Hypothalamus (tissue), 51 donors: ENCODE measurements around the gene TMEM223.
"Not testable (repeated sequence)": the region's sequence is repeated elsewhere in the genome, so short reads cannot be mapped to it uniquely, and the experiment has no call there.

Experiments used
- DNase-seq, 51 donors: peaks; one replicate each; lab custom pipeline; 2025; lab: John Stamatoyannopoulos, UW

TMEM223 gene, protein sequence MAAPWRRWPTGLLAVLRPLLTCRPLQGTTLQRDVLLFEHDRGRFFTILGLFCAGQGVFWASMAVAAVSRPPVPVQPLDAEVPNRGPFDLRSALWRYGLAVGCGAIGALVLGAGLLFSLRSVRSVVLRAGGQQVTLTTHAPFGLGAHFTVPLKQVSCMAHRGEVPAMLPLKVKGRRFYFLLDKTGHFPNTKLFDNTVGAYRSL

DNA sequence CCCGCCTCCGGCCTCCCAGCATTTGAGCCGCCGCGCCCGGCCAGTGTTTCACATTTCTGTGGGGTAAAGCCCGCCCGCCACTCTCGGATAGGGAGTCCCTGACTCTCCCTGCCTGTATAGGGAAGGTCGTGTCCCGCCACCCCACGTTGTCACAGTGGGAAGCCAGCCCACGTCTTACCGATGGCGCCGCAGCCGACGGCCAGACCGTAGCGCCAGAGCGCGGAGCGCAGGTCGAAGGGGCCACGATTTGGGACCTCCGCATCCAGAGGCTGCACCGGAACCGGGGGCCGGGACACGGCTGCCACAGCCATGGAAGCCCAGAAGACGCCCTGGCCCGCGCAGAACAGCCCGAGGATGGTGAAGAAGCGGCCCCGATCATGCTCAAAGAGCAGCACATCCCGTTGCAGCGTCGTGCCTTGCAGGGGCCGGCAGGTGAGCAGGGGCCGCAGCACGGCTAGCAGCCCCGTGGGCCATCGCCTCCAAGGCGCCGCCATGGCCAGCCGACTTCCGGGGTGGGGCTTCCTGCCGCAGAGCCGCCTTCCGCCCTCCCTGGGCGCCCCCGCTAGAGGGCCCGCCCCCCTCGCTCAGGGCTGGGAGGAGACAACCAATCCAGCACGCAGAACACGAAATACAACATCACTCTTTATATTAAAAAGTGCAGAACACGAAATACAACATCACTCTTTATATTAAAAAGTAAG lies at the start of gene TMEM223:
Gene TMEM223, minus strand, starts transcription at position 506 of the 701 bp plus-strand sequence. Its CDS starts 12 bp downstream, at position 494.
- peak; percentile 12 to 92 (median 77) for DNase-seq

DNA sequence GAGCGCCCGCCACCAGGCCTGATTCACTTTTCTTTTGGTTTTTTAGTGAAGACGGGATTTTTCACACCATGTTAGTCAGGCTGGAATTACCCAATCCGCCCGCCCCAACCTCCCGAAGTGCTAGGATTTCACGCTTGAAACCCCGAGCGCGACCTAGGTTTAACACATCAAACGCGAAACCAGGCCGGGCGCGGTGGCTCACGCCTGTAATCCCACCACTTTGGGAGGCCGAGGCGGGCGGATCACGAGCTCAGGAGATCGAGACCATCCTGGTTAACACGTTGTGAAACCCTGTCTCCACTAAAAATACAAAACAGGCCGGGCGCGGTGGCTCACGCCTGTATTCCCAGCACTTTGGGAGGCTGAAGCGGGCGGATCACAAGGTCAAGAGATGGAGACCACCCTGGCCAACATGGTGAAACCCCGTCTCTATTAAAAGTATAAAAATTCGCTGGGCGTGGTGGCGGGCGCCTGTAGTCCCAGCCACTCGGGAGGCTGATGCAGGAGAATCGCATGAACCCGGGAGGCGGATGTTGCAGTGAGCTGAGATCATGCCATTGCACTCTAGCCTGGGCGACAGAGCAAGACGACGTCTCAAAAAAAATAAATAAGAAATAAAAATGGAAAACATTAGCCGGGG lies 49.0 kb upstream of the TMEM223 start:
- DNase-seq: peak in 38 of 51 donors; percentile 4 to 73 (median 34)

DNA sequence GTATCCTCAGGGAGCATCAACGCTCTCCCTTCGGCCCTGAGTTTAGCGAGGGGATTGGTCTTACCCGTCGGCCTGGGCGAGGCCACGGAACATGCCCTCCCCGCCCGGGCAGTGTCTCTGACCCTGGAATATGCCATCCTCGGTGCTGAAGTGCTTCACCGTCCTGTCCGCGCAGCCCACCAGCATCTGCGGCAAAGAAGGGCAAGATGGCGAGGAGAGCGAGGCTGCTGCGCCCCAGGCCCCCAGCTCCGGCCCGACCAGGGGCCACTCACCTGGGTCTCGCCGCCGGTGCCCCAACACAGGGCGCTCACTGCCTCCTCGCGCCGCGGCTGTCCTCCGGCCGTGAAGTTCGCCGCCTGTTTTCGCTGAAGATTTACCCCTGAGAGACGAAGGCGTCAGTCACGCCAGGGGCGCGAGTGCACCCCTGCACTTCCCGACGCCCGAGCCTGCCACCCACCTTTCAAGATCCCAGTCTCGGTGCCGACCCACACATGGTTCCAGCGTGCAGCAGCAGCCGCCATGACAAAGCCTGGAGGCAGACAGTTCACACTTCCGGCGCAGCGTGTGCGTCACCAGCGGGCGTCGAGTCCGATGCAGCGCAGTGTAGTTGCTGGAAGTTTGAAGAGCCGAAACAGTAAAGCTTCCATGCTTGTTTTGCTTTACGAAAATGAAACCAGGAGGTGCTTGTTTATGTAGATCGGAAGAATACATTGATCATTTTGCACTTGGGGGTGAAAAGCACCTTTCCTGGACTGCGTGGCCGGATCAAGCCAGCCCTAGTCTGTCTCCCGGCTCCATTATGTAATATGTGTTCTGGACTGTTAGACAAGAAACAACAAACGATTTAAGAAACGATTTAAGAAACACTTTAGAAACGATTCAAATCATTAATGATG lies 47.5 kb upstream of the TMEM223 start, which contains the start of gene WDR74:
Gene WDR74, minus strand, starts transcription at position 541 of the 896 bp plus-strand sequence. Its CDS starts 20 bp downstream, at position 521.
- peak; percentile 55 to 99 (median 88) for DNase-seq

DNA sequence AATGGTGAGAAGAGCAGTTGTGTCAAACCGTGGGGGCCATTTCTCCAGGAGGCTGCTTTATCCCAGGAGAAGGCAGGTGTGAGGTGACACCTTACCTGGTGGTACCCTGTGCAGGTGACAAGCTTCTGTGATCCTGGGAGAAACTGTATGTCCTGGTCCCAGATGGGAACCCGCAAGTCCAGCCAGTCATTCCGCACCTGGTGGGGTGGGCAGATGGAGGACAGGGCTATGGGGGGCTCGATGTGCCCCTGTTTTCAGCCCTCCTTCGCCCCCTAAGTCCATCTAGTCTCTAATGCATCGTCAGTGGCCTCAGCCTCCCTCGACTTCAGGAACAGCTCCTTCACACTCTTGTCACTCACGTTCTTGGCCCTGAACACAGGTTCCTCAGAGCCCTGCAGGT lies 43.5 kb upstream of the TMEM223 start:
- no peak for DNase-seq

DNA sequence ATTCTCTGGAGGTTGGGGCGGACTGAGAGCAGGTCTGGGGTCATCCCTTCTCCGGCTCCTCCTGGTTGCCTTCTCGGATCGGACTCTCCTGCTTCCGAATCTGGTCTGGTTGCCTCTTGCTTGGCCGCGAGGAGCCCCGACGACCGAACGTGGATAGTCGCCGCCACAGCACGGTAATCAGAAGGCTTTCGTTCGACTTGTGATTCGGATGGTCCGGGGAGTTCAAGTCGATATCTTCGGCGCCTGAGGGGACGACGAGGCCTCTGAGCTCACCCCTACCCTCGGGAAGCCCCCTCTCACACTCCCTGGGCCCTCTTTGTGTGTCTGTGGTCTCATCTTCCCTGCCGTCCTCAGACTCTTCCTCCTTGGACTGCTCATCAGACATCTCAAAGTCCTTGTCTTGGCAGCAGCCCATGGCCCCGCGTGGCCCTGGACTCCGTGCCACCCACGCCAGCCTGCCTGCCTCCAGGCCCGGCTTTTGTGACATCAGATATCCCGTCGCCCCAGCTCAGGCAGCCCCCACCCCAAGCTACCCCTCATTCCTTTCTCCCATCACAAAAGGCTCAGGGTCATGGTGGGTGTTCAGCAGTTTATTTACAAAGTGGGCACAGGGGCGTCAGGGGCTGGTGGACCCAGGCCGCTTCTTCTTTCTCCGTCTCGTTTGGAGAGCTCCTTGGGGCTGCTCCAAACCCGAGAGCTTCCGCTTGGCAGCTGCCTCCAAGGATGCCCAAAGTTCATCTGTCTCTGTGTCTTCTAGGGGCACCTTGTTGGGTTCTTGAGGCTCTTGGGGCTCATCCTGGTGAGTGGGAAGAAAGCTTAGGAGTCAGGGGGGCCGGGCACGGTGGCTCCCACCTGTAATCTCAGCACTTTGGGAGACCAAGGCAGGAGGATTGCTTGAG lies 40.8 kb upstream of the TMEM223 start, which contains the start of gene TEX54:
Gene TEX54, minus strand, starts transcription at position 506 of the 899 bp plus-strand sequence.
- DNase-seq: peak in 11 of 51 donors; percentile 21 to 73 (median 37)

DNA sequence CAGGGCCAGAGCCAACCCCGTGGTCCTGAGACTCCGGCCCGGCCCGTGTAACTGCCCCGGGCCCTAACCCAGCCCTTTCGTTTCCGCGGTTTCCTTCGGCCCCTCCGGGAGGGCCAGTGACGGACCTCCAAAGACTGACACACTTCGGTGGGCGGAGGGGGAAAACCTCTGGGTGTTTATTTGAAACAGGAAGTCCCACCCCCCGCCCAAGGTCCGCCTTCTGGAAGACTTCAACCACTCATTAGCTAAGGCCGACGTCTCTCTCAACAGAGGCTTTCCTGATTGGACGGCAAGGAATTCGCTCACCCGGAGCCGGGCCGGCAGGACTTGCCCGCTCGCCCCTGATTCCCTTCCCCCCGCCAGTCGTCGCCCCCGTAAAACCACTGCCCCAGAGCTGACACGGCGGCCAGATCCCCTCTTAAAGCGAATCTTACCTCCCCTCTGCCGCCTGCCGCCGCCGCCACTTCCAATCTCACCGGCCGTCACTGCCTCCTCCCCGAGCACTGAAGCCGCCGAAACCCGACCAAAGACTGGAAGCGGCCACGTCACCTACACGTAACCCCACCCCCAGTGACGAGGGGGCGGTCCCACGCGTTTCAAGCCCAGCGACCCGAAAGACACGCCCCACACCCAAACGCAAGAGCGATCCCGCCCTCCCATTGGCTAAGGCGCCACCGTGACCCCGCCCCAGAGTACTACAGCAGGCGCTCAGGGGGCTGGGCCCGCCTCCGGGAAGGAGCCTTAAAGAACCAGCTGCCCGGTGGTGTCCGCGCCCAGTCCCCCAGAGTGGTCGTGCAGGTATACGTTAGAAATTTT lies 39.9 kb upstream of the TMEM223 start, which contains the start of gene STX5:
Gene STX5, minus strand, starts transcription at position 532 of the 816 bp plus-strand sequence. CDS start 808 bp downstream, outside the sequence.
- DNase-seq: peak; percentile 90 to 100 (median 99)

DNA sequence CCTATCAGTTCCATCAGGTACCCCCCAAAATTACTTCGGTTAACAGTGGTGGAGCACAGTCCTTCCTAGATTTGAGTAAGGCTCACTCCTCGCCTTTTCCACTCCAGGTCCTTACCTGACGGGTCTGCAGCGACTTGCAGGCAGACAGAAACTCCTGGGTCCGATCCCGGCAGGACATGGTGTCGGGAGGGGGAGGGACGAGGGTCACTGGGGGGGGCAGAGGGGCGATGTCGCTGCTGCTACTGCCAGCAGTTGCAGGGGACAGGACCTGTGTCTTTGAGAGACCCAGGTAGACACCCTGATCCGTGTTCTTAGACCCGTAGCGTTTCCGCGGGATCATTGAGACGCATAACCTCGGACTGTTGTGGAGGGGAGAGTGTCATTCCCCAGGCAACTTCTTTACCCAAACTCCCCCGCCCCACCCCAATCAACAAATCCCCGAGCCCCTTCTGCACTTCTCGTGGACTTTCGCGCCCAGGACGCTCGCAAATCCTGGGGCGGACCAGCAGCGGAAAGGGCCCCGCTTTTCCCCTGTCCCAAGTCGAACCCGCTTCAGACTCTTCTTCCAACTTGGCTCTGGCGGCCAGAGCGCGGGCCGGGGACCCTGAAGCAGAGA lies 39.2 kb upstream of the TMEM223 start:
- DNase-seq: peak in 5 of 51 donors; percentile 7 to 68 (median 36)

DNA sequence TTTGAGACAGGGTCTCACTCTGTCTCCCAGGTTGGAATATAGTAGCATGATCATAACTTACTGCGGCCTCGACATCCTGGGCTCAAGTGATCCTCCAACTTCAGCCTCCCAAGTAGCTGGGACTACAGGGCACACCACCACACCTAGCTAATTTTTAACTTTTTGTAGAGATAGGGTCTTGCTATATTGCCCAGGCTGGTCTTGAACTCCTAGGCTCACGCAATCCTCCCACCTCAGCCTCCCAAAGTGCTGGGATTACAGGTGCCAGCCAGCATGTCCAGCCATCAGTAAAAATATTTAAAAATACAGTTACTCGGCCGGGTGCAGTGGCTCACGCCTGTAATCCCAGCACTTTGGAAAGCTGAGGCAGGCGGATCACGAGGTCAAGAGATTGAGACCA lies 36.3 kb upstream of the TMEM223 start:
- DNase-seq: not testable (repeated sequence)

DNA sequence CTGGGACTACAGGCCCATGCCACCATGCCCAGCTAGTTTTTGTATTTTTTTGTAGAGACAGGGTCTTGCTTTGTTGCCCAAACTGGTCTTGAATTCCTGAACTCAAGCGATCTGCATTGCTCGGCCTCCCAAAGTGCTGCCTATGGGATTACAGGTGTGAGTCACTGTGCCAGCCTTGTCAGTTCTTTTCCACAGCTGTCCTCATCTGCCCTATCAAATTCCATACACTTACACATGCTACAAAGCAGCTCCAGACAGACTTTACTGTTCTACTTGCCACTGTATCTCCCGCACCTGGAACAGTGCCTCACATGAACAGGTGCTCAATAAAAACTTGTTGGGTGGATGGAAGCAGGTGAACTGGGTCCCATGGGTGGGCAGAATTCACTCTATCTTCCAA lies 31.9 kb upstream of the TMEM223 start:
- no peak for DNase-seq

DNA sequence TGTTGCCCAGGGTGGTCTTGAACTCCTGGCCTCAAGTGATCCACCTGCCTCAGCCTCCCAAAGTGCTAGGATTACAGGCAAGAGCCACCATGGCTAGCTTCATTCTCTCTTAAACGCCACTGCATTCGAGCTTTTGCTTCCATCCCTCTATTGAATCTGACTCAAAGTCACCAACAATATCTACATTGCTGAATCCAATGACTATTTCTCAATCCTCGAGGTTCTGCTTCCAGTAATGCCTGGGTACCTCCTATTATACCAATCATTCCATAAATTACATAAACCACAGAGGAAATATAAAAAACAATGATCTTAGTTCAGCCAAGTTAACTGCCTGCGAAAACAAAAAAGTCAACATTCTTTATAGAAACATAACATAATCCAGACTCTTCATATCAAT lies 25.3 kb upstream of the TMEM223 start:
- DNase-seq: no peak

DNA sequence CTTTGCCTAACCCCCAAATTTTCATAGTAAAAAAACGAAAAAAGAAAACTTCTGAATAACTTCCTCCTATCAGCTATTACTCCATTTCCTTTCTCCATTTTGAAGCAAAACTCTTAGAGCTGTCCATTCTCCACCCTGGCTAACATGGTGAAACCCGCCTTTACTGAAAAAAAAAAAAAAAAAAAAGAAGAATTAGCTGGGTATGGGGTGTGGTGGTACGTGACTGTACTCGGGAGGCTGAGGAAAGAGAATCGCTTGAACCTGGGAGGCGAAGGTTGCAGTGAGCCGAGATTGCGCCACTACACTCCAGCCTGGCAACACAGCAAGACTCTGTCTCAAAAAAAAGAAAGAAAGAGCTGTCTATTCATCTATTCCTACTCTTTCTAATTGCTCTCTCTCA lies 24.8 kb upstream of the TMEM223 start:
- DNase-seq: no peak

DNA sequence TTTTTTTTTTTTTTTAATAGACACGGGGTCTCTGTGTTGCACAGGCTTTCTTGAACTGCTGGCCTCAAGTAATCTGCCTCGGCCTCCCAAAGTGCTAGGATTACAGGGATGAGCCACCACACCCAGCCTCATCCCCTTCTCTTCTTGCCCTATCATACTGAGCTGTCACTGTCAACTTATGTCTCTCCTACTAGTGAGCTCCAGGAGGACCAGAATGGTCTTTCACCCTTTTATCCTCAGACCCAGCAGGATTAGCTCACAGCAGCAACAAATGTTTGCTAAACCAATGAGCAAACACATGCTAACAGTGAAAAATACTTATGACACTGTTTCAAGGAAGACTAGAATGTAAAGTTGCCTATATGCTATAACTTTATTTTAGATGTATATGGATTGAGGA lies 19.9 kb upstream of the TMEM223 start:
- no peak for DNase-seq

DNA sequence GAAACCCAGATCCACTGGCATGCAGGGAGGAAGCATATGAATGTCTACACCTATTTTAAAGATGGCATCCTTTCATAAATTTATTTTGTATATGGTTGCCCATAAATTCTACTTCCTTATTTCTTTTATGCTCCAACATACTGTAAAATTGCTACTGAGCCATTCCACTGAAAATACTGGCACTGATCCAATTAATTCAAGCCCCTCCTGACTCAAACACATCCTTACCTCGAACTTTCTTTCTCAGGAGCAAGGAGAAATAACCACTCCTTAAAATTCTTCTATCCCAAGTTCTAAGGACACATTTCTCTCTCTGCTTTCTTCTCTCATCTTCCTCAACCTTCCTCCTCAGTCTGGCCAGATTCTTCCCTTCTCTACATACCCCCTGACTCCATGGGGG lies 18.9 kb upstream of the TMEM223 start:
- DNase-seq: no peak

DNA sequence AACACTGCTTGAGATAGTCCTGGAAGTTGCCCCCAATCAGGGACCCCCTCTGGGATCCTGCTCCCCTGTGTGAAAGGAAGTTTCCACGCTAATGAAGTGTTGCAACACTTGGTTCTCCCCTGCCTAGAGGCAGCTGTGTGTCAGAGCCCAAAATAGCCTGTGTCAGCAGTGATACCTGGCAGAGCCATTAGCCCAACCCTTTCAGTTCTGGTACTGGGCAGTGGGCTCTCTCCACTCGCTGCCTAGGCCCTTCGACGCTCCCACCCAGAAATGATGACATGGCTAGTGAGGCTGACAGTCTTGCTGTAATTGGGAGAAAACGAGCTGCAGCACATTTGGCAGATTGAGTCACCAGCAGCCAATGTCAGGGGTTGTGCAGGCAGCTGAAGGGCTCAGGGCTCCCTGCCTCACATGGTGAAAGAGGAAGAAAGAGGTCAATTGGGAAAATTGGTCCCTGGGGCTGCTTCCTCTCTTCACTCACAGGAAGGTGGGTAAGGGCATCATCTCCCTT lies 14.9 kb upstream of the TMEM223 start:
- DNase-seq: peak in 6 of 51 donors; percentile 5 to 33 (median 8)

DNA sequence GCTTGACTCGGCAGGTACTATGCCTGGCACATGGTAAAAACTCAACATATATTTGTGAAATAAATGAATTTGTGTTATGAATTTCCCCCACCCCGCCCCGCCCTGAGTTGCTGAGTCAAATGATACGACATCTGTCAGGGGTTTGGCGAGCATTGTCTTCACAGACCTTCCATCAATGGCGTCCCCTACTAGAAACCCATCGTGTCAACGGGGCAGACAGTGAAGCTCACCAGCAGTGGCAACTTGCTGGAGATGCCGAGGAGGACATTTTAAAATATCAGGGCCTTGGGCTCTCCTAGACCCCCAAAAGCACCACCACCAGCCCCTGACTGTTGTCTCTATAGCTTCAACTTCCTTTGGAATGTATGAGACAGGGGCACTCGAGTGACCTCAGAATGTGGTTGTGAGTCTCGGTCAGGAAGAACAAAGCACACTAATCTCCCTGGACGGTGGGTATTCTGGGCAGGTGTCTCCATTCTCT lies 14.2 kb upstream of the TMEM223 start:
- no peak for DNase-seq

DNA sequence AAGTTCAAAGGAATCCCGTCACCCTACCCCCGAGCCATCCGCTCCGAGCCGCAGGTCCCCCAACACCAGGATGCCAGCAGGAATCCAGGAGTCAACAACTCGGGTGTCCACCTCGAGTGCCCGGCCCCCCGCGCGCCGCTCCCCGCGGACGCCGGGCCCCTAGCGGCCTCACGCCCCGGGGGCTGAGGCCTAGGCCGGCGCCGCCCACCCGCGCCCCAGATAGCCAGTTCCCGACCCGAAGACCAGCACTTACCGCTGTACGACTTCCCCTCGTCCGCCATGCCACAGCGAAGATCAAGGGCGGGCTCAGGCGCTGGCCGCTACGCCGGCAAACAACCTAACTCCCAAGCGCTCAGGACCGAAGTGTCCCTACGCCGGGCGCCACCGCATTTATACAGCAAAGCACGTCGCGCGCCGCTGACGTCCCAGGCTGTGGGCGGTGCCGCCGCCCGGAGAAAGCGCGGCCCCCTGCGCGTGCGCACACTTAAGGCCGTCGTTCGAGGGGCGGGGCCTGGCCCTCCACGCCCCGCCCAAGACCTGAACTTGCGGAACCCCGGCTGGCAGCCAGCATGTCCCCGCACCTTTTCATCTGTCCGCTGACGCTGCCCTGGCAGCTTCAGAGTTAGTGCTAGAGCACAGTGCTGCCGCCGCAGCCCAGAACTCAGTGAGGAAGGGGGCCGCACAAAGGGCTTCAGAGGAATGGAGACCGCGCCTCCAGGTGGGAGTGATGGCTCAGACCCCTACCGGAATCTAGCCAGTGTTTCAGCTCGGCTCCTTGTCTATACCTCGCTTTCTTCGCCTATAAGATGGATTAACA lies 13.5 kb upstream of the TMEM223 start, which contains the start of gene NXF1:
Gene NXF1, minus strand, starts transcription at position 365 of the 817 bp plus-strand sequence. Its CDS starts 84 bp downstream, at position 281.
- DNase-seq: peak; percentile 51 to 98 (median 92)
